HG03095 (cell line): ENCODE measurements around the gene TMEM272.

Experiments
- ATAC-seq: cut with Tn5 transposase; IDR thresholded peaks from one replicate; pipeline ENCODE4 v1.9.1; 2021; ENCODE audit warnings: moderate library complexity; ENCODE audit not compliant: unreplicated experiment

TMEM272 gene

DNA sequence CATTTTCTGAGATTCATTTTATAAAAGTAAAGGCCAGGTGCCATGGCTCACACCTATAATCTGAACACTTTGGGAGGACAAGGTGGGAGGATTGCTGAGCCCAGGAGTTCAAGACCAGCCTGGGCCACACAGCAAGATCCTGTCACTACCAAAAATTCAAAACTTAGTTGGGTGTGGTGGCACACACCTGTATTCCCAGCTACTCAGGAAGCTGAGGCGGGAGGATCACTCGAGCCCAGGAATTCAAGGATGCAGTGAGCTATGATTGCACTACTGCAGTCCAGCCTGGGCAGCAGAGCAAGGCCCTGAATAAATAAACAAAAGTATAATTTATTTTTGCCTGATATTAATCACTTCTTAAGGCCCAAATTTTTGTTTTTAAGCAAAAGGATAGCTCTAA, 81.5 kb downstream of the TMEM272 start:
- ATAC-seq, result no peak
